PC-3 (cell line): ENCODE measurements around the gene NPEPL1.

Experiments
- EZH2 ChIP-seq: fragments of 300-600 bp; sonication (generic); IDR thresholded peaks from one replicate; pipeline ENCODE4 v1.6.1; 2017; ENCODE audit warnings: antibody characterized with exemption, mild to moderate bottlenecking, low read length; ENCODE audit not compliant: unreplicated experiment
- EZH2phosphoT487 ChIP-seq: fragments of 300-600 bp; sonication (generic); IDR thresholded peaks from 2 replicates; pipeline ENCODE4 v1.6.1; 2018; ENCODE audit warnings: mild to moderate bottlenecking, antibody characterized with exemption, low read length, borderline replicate concordance
- TF ChIP-seq, protein P1 (sequence below): fragments of 300-600 bp; sonication (generic); conservative IDR thresholded peaks from 2 replicates; pipeline ENCODE4 v1.5.1; 2017; ENCODE audit warnings: antibody characterized with exemption, low read depth, mild to moderate bottlenecking, low read length

DNA sequence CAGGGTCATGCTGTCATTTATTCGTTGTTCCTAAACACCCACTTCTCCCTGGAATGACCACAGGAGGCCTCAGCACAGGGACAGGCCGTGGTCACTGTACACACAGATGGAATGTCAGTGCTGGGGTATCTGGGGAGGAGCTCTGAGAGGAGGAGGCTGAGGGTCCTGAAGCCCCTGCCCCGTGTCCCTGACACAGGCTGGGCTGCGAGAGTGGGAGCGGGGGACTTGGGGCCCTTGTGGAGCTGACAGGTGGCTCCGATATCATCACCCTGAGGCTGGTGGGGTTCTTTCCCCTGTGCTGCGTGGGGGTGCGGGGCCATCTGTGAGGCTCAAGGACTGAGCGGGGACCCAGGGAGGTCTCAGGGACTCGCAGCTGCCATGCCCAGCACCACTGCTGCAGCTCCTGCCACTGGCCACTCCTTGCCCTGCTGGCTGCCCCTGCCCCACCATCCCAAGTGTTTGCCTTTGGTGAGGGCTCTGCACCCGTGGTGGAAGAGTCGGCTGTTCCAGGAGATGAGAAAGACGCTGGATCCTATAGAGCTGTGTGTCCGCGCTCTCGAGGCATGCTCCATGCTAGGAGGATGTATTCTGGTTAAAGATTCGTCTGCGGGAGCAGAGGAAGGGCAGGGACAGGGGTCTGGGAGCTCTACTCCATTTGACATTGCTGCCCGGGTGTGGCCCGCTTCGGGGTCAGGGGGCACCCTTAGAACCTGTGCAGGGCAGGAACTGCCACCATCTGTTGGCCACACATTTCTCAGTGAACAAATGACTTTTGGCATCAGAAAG, 18.9 kb downstream of the NPEPL1 start:
- TF ChIP-seq, protein P1, sequence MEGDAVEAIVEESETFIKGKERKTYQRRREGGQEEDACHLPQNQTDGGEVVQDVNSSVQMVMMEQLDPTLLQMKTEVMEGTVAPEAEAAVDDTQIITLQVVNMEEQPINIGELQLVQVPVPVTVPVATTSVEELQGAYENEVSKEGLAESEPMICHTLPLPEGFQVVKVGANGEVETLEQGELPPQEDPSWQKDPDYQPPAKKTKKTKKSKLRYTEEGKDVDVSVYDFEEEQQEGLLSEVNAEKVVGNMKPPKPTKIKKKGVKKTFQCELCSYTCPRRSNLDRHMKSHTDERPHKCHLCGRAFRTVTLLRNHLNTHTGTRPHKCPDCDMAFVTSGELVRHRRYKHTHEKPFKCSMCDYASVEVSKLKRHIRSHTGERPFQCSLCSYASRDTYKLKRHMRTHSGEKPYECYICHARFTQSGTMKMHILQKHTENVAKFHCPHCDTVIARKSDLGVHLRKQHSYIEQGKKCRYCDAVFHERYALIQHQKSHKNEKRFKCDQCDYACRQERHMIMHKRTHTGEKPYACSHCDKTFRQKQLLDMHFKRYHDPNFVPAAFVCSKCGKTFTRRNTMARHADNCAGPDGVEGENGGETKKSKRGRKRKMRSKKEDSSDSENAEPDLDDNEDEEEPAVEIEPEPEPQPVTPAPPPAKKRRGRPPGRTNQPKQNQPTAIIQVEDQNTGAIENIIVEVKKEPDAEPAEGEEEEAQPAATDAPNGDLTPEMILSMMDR: no peak
- no peak for TF ChIP-seq EZH2
- TF ChIP-seq EZH2phosphoT487: no peak
